ENCODE measurements around the gene MSANTD2. TPM values are rescaled to one million over a fixed set of nuclear protein-coding genes. Genes with fewer than 3 reads are reported as not detected.

The MSANTD2 gene
- total and polyA plus RNA-seq, 8 donors: 9.4 to 46.3 (median 39.9) TPM

DNA sequence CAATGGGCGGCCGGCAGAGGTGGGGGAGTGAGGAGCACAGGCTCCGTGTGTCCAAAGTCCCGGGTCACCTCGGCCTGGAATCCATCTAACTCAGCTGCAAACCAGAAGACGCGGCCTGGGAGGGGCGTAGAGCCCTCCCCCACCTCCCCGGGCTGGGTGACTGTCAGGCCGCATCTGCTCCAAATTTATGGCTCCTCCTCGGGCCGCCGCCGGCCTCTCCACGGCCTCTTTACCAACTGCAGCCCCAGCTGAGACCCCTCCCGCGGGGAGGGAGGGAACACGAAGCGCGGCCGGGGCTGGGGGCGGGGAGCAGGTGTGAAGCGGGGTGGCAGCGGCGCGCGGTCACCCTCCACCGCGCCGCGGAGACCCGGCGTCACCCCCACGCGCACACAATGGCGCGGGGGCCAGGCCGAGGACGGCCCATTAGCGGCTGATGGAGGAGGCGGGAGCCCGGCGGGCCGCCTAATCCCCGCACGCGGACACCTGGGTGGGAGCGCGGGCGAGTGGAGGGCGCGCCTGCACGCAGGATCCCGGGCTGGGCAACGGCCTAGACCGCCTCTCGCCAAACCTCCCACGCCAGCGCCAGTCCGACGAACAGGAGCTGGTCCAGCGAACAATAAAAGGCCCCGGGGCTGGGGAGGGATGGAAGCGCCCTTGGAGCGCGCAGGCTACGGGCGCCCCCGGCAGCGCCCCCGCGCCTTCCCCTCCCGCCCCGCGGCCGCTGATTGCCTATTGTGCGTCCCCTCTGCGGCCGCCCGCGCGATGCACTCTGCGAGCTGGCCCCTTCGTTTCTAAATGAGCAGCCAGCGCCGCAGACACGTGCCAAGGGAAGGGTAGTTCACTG is 39.1 kb upstream of the MSANTD2 start:
- intact Hi-C loops (cut with DNase I): loop anchor here in 1 of 2 donors (5.0 kb wide), 1 partner anchor 172 kb away; no protein-coding TSS in a partner anchor
- DNase-seq (peak in 1 of 4 donors; percentile 79), ATAC-seq (no peak)
- no peak for TF ChIP-seq CTCF (IDR thresholded peaks at IDR 0.05)
- H3K4me1 ChIP-seq: peaks cover 21 to 32% of the 10 kb centered on the region in 2 donors
- no peak overlapping the region for H3K27ac ChIP-seq
- peaks cover 58 to 87% of the 10 kb centered on the region in 2 donors for H3K27me3 ChIP-seq
- H3K9me3 ChIP-seq: no peaks in the 10 kb centered on the region
- peak overlapping the region; percentile 13 to 20 for H3K4me3 ChIP-seq
- no peaks in the 10 kb centered on the region for H3K36me3 ChIP-seq

DNA sequence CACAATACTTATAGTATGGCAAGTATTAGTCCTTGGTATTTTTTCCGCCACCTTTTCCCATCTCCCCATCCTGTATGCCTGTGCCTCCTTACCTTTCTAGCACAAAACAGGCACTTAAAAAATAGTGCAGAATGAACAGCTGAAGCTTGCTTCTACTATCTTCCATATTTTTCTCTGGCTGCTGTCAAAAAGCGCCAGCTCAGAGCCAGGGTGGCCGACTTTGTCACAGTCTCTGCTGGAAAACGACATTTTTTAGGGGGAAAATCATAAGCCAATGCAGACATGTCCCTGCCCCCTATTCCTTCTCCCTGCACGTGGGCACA is 38.6 kb upstream of the MSANTD2 start:
- H3K27me3 ChIP-seq: peaks cover 52 to 81% of the 10 kb centered on the region in 2 donors
- H3K4me1 ChIP-seq: peaks cover 21 to 32% of the 10 kb centered on the region in 2 donors
- TF ChIP-seq CTCF (IDR thresholded peaks at IDR 0.05): no peak
- no peaks in the 10 kb centered on the region for H3K9me3 ChIP-seq
- ATAC-seq: no peak
- DNase-seq: no peak
- intact Hi-C loops (cut with DNase I): loop anchor here in 1 of 2 donors (5.0 kb wide), 1 partner anchor 171 kb away; no protein-coding TSS in a partner anchor
- H3K27ac ChIP-seq: no peak overlapping the region
- peak overlapping the region in 1 of 2 donors; percentile 20 for H3K4me3 ChIP-seq
- H3K36me3 ChIP-seq: no peaks in the 10 kb centered on the region

DNA sequence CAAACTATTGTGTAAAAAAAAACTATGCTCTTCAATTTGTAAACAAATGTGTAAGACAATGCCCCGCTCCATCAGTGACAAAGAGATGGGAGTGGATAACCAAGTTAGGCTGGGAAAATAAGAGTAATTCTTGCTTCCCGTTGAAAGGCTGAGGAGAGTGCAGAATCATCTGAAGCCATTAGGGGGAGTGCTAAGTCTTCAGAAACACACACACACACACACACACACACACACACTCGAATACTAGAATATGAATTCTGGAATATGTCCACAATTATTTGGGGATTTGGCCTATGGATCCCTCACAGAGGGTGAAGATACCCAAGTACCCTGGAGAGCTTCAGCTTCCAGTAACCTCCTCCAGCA is 37.3 kb upstream of the MSANTD2 start:
- peak; percentile 83 for ATAC-seq
- intact Hi-C loops (cut with DNase I): loop anchor here in 1 of 2 donors (5.0 kb wide), 1 partner anchor 170 kb away; no protein-coding TSS in a partner anchor

DNA sequence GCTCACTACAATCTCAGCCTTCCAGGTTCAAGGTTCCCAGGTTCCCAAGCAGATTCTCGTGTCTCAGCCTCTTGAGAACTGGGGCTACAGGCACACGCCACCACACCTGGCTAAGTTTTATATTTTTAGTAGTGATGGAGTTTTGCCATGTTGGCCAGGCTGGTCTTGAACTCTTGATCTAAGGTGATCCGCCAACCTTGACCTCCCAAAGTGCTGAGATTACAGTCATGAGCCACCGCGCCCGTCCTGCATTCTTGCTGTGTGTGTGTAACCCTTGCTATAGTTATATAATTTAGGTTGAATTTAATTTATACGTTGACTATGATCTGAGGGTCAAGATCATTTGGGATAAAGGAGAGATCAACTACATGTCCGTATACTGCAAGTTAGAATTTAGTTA is 35.7 kb upstream of the MSANTD2 start:
- intact Hi-C loops (cut with DNase I): loop anchor here in 1 of 2 donors (5.0 kb wide), 1 partner anchor 169 kb away; no protein-coding TSS in a partner anchor
- DNase-seq (no peak), ATAC-seq (no peak)
- no peak overlapping the region for H3K4me3 ChIP-seq
- H3K27me3 ChIP-seq: peaks cover 27 to 52% of the 10 kb centered on the region in 2 donors
- TF ChIP-seq CTCF (IDR thresholded peaks at IDR 0.05): no peak
- H3K4me1 ChIP-seq: peaks cover 11 to 22% of the 10 kb centered on the region in 2 donors
- no peaks in the 10 kb centered on the region for H3K36me3 ChIP-seq
- H3K9me3 ChIP-seq: no peaks in the 10 kb centered on the region
- H3K27ac ChIP-seq: peak overlapping the region in 1 of 2 donors; percentile 60

More for the DNA sequence above, 37.3 kb upstream of the MSANTD2 start:
- H3K36me3 ChIP-seq: no peaks in the 10 kb centered on the region
- H3K4me1 ChIP-seq: peaks cover 11 to 22% of the 10 kb centered on the region in 2 donors
- TF ChIP-seq CTCF (IDR thresholded peaks at IDR 0.05): peak in 1 of 2 donors; percentile 8
- peaks cover 39 to 68% of the 10 kb centered on the region in 2 donors for H3K27me3 ChIP-seq
- H3K9me3 ChIP-seq: no peaks in the 10 kb centered on the region
- peak in 2 of 4 donors; percentile 50 to 72 for DNase-seq
- H3K4me3 ChIP-seq: no peak overlapping the region
- H3K27ac ChIP-seq: no peak overlapping the region

- ATAC-seq (no peak), DNase-seq (no peak)
- Histone ChIP-seq H3K27me3 (peaks cover 18 to 40% of the 10 kb centered on the region in 2 donors), H3K27ac (no peak overlapping the region), H3K36me3 (no peaks in the 10 kb centered on the region), H3K9me3 (no peaks in the 10 kb centered on the region), H3K4me3 (no peak overlapping the region), H3K4me1 (peaks cover 7 to 18% of the 10 kb centered on the region in 2 donors)
- no peak for TF ChIP-seq CTCF (IDR thresholded peaks at IDR 0.05)
- intact Hi-C loops (cut with DNase I): loop anchor here in 1 of 2 donors (5.0 kb wide), 1 partner anchor 167 kb away; no protein-coding TSS in a partner anchor
Observed at GRCh38 chr11:124834526-124835180, 34.4 kb upstream of the MSANTD2 start.

Data from left lung (tissue), 10 donors.